ENCODE measurements around the gene GLCCI1.

DNA sequence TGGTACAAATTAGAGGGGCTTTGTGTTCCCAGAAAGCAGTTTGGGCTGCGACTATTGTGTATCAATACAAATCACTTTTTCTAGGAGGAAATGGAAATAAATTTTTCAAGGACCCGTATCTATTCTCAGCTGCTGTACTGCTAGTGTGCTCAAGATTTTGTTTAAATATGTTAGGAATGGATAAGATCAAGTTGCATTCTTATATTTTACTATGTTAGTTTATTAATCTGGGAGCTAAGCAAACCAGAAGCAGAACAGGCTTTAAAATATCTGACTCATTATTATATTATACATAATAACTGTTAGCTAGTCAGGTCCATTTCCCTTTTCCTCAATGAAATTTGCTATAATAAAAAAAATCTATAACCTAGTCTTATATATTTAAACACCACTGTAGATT, 11.1 kb upstream of the GLCCI1 start:
- TF ChIP-seq, protein P1, sequence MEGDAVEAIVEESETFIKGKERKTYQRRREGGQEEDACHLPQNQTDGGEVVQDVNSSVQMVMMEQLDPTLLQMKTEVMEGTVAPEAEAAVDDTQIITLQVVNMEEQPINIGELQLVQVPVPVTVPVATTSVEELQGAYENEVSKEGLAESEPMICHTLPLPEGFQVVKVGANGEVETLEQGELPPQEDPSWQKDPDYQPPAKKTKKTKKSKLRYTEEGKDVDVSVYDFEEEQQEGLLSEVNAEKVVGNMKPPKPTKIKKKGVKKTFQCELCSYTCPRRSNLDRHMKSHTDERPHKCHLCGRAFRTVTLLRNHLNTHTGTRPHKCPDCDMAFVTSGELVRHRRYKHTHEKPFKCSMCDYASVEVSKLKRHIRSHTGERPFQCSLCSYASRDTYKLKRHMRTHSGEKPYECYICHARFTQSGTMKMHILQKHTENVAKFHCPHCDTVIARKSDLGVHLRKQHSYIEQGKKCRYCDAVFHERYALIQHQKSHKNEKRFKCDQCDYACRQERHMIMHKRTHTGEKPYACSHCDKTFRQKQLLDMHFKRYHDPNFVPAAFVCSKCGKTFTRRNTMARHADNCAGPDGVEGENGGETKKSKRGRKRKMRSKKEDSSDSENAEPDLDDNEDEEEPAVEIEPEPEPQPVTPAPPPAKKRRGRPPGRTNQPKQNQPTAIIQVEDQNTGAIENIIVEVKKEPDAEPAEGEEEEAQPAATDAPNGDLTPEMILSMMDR (conservative IDR thresholded peaks at IDR 0.05; ENCODE audit: low read depth, low read length): no peak
- TF ChIP-seq EZH2 (IDR thresholded peaks at IDR 0.05; ENCODE audit: low read length, unreplicated experiment) (no peak), EZH2phosphoT487 (IDR thresholded peaks at IDR 0.05; ENCODE audit: borderline replicate concordance, low read length) (no peak)

Measured in PC-3 (cell line).